Measurements from ENCODE around the gene PPP1R3G.

DNA sequence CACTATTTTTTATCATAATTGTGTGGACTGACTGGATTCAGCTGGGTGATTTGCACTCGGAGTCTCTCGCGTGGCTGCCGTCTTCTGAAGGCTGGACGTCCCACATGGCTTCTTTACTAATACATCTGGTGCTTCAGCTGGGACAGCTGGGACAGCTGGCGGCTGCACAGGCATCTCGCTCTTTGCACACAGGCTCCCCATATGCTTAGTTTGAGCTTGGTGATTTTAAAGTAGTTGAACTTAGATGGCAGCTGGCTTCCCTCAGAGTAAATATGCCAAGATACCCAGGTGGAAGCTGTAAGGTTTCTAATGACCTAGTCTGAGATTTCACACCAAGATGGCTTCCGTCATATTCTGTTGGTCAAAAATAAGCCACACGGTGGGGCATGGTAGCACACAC is 38.7 kb upstream of the PPP1R3G start:
- TF ChIP-seq CREB1 (IDR thresholded peaks at IDR 0.05; ENCODE audit: low read depth) (no peak), CEBPB (IDR thresholded peaks at IDR 0.05) (no peak), YY1 (IDR thresholded peaks at IDR 0.05; ENCODE audit: low read depth) (no peak), TEAD4 (IDR thresholded peaks at IDR 0.05) (no peak), TAF1 (IDR thresholded peaks at IDR 0.05; ENCODE audit: low read depth) (no peak), RAD21 (IDR thresholded peaks at IDR 0.05; ENCODE audit: low read depth) (no peak), EP300 (IDR thresholded peaks at IDR 0.05; ENCODE audit: borderline replicate concordance) (no peak)
- TF ChIP-seq, protein P1, sequence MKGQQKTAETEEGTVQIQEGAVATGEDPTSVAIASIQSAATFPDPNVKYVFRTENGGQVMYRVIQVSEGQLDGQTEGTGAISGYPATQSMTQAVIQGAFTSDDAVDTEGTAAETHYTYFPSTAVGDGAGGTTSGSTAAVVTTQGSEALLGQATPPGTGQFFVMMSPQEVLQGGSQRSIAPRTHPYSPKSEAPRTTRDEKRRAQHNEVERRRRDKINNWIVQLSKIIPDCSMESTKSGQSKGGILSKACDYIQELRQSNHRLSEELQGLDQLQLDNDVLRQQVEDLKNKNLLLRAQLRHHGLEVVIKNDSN (IDR thresholded peaks at IDR 0.05), result no peak
- TF ChIP-seq, protein P2, sequence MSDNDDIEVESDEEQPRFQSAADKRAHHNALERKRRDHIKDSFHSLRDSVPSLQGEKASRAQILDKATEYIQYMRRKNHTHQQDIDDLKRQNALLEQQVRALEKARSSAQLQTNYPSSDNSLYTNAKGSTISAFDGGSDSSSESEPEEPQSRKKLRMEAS (IDR thresholded peaks at IDR 0.05), result no peak
